HG02798 (cell line): ENCODE results near the gene TSPAN15.
A peak's percentile ranks its signal among the peaks of the same experiment; 100 is the strongest.
"Not testable (repeated sequence)": the region's sequence is repeated elsewhere in the genome, so short reads cannot be mapped to it uniquely, and the experiment has no call there.

Experiments
- ATAC-seq: cut with Tn5 transposase; IDR thresholded peaks from one replicate; pipeline ENCODE4 v1.9.1; 2021; ENCODE audit warnings: mild to moderate bottlenecking; ENCODE audit not compliant: unreplicated experiment, poor library complexity

TSPAN15 gene

DNA sequence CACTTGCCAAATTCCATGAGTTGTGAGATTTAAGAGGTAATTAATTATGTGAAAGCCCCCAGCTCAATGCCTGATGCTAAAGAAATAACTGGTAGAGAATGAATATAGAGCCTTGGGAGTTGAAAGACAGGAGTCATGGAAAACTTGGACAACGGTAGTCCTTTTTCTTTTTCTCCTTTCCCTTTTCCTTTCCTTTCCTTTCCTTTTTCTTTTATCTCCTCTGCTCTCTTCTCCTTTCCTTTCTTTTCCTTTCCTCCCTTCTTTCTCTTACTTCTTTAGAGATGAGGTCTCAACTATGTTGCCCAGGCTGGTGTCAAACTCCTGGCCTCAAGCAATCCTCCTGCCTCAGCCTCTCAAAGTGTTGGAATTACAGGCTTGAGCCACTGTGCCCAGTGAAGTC lies 7.9 kb upstream of the TSPAN15 start:
- ATAC-seq: no peak

DNA sequence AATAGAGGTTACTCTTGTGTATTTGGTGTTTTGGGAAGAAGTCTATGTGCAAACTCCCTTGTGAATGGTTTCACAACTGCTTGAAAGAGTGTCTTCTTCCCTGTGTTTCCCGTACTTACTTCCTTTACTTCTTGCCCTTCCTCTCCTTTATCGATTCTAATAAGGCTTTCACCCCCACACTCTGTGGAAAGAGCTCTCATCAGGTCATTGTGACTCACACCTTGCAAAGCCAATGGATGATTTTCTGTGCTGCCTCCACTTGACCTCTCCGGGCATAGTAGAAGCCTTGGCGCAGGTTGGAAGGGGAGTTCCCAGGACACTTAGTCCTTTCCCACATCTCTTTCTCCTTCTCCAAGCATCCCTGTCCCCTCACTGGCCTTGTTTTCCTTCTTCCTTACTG lies 6.2 kb upstream of the TSPAN15 start:
- no peak for ATAC-seq

DNA sequence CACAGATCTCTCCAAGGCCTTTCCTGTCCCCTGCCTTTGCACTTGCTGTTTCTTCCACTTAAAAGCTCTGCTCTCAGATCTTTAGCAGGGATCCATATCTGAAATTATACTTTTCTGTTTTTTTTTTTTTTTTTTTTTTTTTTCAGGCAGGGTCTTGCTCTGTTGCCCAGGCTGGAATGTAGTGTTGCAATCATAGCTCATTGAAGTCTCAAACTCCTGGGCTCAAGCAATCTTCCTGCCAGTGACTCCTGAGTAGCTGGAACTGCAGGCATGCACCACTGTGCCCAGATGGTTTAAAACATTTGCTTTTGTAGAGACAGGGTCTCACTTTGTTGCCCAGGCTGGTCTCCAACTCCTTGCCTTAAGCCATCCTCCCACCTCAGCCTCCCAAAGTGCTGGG lies 5.0 kb upstream of the TSPAN15 start:
- ATAC-seq: no peak

DNA sequence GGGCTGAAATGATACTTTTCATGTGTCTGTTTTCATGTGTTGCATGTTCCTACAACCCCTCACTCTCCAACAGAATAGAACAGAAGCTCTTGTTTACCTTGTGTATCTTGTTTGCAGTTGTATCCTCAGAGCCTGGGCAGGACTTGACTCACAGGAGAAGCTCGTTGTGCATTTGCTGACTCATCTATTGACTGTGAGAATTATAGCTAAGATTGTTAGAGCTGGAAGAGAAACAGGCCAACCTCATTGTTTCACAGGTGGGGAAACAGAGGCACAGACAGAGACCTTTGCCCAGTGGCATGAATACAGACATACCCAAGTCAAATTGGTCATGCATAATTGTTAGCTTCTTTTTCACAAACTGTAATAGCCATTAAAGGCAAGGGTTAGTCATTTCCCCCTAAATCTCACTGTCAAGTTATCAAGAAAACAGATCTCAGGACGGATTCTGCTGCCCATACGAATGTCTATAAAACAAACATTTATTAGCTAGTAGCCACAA lies 4.6 kb upstream of the TSPAN15 start:
- ATAC-seq: no peak

DNA sequence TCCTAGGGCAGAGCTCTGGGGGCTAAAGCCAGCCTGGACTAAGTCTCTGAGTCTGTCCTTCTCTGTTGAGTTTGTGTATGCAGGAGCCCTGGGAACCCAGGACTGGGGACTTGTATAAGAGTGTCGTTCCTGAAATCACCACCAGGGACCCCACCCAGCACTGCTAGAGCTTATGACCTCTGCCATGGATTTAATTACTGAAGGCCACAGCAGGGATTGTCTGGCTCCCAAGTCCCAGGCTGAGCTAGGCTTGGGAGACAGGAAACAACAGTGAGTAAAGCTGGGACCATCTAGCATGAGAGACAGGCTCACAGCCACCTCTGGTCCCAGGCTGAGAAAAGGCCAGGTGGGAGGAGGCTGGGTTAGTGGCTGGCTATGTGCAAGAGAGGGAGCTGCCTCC lies 1.4 kb upstream of the TSPAN15 start:
- ATAC-seq: peak; percentile 29

DNA sequence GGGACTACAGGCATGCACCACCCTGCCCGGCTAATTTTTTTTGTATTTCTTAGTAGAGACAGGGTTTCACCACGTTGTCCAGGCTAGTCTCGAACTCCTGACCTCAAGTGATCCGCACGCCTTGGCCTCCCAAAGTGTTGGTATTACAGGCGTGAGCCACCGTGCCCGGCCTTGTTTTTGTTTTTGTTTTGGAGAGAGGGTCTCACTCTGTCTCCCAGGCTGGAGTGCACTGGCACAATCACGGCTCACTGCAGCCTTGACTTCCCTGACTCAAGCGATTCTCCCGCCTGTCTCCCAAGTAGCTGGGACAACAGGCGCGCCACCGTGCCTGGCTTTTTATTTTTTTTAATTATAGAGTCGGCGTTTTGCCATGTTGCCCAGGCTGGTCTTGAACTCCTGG lies 870 bp upstream of the TSPAN15 start:
- not testable (repeated sequence) for ATAC-seq

DNA sequence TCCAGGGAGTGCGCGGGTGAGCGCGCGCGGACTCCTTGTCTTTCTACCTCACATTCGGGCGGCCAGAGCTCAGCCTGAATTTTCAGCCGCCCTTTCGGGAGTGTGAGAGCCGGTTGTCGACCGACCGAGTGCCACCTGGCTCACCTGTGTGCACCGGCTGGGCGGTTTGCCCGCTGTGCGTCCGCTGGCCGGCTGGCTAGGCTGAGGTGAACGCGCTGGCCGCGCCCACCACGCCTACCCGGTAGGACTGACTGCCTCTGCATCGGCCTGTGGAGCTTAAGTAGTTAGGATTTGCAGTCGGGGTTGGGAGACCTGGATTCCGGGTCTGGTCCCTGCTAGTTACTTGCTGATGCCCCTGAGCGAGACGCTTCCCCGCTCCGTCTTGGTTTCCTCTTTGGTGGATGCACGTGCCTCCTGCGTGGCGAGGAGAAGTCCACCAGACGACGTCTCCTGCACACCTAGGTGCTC lies 553 bp downstream of the TSPAN15 start:
- no peak for ATAC-seq

DNA sequence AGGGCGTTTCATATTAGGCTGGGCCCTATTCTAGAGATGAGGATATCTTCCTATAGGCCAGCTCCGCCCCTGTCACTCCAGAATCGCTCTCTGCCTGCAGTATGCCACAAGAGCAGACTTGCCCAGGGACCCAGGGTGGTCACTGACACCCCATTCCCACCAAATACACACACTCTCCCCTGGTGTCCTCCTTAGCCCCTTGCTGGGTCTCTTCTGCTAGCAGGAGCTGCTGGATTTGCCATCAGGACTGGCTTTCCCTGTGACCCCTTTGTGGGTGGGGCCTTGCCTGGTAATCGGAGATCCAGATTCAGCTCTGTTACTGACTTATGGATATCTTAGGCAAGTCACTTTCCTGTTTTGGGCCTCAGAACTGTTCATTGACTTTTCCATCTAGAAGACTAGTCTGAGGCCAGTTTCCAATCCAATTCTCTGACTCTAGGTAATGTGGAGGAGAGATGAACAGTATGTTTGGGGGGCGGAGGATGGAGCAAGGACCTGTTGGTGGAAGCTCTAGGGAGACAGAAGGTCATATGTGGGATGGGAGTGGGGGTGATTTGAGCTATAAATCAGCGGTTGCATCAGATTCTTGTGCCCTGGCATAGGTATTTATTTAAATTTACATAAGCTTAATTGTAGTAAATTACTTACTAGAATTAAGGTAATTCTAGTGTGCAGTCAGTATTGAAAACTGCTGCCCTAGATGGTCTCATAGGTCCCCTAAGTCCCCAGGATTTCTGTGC lies 1.6 kb downstream of the TSPAN15 start:
- ATAC-seq: no peak

DNA sequence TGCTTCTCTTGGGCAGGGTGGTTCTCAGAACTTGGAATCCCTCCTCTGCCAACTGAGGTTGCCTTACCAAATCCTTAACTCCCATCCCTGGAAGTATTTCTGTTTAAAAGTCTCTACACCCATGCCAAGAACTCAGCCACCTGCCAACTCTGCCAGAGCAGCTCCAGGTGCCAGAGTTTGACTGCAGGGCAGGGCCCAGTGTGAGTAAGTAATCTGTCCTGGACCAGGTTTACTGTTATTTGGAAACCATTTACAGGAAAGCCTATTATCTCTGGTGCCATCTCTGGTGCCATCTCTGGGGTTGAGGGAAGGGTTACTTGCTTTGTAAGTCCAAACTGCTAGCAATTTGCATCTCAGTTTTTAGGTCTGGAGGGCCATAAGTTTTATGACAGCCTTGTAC lies 2.5 kb downstream of the TSPAN15 start:
- no peak for ATAC-seq

DNA sequence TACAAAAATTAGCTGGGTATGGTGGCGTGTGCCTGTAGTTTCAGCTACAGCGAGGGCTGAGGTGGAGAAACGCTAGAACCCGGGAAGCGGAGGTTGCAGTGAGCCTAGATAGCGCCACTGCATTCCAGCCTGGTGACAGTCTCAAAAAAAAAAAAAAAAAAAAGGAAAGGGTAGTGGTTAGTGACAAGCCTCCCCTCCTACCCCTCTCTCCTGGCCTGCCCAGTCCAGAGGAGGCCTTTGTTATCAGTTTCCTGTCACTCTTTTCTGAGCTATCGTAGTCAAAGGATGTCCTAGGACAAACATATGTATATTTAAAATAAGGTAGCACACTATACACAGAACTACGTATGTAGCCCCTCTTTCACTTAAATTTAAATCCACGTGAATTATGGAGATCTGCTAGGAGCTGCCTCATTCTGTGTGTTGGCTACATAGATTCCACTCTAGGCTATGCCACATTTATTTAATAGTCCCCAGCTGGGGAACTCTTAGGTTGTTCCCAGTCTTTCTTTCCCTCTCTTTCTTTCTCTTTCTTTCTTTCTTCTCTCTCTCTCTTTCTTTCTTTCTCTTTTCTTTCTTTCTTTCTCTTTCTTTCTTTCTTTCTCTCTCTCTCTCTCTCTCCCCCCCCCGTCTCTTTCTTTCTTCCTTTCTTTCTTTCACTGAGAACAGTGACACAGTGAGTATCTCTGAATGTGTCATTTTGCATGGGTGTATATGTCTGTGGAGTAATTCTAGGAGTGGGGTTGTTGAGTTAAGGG lies 3.9 kb downstream of the TSPAN15 start:
- ATAC-seq: no peak

DNA sequence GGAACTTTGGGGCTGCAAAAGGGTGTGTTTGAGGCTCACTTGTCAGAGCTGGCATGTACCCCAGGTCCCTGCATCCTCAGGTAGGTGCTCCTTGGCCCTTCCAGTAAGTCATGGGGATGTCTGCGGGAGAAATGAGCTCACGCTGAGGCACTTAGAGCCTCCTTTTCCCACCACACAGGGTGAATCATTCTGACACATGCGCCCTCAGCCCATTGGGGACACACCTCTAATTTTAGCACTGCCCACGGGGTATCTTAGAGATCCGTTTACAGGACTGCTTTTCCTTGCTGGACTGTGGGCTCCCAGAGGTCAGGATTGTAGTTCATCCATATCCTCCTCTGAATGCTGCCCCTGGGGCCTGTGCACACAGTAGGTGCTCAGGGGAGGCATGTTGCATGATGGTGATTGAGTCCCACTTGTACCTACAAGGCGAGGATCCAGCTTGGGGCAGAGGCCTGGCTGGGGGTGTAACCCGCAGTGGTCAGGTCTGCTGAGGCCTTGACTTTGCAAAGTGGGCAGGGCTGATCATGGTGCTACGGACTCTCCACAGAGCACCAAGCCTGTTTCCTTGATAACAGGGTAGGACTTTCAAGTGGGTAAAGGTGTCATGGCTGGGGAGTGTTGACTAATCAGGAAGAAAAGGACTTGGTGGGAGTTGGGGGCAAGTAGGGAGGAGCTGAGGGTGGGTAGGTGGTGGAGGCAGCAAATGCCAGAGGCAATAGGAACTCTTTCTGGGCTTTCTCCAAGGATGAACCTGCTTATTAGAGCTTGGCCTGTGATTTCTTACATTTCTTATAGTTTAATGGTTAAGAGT lies 5.8 kb downstream of the TSPAN15 start:
- ATAC-seq: no peak

DNA sequence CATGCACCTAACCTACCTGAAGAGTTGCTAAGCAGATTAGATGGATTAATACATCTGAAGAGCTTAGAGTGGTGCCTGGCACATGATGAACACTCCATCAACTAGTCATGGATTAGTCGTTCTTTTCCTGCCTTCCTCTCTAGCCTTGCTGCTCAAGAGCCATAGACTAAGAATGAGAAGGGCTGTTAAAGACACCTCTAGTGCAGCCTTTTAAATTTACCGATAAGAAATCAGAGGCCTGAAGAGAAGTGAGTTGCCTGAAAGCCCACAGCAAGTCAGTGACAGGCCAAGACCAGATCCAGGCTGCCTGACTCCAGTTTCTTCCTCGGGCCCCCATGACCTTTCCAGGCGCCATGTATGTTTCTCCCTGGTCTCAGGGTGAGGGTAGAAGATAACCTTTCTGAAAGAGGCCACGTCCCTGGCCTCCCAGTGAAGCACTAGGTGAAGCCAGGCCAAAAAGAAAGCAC lies 6.5 kb downstream of the TSPAN15 start:
- no peak for ATAC-seq

DNA sequence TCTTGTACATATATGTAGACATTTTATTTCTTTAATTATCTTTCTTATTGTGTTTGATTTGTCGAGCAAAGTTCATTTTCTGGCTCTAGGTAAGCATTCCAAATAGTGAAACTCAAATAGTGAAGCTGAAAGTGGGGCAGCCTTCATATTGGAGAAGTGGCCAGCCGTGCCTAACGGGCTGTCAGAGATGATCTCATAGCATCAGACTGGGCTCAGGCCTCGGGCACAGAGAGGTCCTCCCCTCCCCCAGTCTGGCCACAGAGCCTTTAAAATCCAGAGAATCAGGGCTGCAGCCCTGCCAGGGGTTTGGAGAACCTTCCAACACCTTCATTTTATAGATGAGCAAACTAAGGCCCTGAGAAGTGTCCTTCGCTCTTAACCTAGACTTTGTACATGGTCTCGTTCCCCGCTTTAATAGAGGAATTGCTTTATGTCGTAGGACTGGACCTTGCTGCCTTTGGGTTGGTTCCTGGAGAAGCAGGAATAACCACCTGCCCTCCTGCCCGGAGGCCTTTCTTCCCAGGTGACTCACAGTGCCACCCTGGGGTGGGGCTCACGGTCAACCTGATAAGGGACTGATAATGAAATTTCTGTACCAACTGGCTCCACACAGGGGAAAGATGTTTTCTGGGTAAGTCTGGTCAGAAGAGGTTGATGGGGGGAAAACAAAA lies 7.3 kb downstream of the TSPAN15 start:
- ATAC-seq: no peak

DNA sequence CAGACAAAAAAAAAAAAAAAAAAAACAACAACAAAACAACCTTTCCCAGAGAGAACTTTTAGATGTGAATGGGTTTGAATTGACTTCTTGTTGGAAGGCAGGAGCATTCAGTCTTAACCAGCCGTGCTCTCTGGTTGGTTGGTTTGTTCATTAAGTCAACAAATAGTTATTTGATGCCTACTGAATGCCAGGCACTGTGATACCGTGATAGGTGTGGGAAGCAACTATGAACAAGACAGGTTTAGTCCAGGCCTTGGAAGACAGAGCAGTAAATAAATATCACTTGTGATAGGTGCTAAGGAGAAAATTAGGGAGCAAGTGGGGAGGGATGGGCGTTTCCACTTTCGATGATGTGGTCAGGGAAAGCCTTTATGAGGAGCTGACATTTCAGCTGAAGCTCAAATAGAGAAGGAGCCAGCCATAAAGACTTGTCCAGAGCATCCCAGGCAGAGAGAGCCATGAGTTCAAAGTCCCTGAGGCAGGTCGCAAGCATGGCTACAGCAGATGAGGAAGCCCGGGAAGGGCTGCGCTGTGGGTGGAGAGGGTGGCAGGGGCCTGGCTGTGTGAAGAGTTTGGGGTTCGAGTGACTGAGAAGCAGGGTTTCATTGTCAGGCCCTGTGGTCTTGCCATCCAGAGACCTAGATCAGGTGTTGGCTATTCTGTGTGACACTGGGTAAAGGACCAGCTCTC lies 8.0 kb downstream of the TSPAN15 start:
- ATAC-seq: no peak

DNA sequence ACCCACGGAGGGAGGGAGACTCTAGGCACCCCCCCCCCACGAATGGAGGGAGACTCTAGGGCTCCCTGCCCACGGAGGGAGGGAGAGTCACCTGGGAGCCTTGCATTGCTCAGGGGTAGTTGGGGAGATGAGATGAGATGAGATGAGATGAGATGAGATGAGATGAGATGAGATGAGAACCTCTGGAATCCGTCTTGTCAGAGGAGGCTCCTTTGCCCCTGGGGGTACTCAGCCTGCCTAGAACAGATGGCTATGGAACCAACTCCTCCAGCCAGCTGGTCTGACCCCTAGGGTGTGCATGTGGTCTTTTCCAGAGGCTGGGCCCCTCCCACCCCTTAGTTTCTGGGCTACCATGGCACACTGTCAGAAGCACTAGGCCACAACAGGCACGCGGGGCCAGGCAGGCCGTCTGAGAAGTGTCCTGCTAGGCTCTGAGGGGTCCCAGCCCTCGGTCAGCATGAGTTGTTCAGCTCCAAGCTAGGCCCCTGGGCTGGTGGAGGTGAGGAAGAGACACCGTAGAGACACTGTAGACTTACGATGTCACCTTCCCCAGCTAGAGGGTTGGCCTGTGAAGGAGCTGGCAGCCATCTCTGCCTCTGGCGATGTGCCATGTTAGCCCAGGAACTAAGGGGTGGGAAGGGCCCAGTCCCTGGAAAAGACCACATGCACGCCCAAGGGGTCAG lies 8.8 kb downstream of the TSPAN15 start:
- no peak for ATAC-seq

DNA sequence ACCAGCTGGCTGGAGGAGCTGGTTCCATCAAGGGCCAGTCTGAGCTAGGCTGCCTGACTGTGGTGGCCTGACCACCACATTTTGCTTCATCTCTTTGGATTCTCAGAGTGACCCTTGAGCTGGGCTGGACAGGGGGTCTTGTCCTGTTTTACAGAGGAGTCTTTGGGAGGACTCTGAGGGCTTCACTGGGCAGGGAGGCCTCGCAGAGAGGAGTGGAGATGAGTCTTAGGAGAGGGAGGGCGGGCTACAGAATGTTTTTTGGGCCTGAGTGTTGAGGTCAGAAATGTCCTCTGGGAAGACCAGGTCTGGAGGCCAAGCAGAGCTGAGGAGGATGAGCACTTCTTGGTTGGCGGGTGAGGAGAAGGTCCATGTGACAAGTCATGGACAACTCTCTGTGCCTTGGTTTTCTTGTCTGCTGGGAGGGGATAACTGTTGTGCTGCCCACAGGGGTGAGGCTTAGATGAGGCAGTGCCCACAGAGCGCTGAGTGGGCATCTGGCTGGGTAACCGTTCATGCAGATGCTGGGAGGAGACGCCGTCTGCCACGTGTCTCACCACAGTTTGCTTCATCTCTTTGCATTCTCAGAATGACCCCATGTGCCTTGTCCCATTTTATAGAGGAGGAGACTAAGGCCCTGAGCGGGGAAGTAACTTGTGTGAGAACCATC lies 9.4 kb downstream of the TSPAN15 start:
- no peak for ATAC-seq

DNA sequence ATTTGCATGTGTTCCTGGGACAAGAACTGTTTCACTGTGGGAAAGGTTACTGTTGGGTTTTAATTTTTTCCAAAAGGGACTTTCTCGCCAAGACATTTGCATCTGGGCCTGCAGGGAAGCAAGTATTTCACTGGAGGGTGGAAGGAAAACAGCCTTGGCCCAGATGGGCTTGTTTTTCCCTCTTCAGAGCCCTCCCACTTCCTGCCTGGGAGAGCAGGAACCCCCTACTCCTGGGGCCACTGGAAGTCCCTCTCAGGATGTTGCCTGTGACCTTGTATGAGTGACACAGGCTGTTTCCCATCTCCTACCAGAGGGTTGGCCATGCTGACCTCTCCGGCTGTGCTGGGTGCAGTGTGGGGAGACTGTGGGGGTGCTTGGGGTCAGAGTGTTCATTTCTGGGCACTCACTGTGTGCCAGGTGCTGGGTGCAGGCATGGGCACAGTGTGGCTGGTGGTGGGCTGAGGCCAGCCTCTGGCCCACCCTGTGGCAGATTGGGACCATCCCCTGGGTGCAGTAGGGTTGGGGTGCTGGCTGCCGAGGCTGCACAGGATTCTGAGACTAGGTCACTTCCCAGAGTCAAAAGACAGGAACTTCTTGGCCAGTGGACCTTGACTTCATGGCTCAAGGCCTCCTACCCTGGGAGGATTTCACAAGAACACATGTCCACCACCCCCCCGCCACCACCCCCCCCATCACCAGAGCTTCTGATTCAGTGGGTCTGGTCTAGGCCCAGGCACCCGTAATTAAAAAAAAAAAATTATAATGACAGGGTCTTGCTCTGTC lies 10.2 kb downstream of the TSPAN15 start:
- ATAC-seq: no peak

DNA sequence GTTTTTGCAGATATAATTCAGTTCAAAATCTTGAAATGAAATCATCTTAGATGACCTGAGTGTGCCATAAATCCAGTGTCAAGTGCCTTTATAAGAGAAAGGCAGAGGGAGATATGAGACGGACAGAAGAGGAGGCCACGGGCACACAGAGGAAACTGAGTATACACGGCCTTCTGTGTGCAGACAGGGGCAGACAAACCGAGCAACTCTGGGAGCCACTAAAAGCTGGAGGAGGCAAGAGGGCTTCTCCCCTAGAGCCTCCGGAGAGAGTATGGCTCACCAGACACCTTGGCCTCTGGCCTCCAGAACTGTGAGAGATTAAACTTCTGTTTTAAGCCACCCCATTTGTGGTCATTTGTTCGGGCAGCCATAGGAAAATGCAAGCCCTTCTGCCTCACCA lies 12.6 kb downstream of the TSPAN15 start:
- no peak for ATAC-seq
